GM12801 (cell line): ENCODE data around the gene BMPR1A.

Experiments
- CTCF ChIP-seq: IDR thresholded peaks from one replicate; pipeline ENCODE4 v1.5.1; 2011; ENCODE audit warnings: control low read depth; ENCODE audit not compliant: insufficient read length; ENCODE audit errors: extremely low read depth

Gene BMPR1A

GRCh38 chr10:86836044-86836443, 79.6 kb downstream of the BMPR1A start:
- TF ChIP-seq CTCF: no peak

GRCh38 chr10:86837663-86838062, 81.2 kb downstream of the BMPR1A start:
- TF ChIP-seq CTCF: no peak

- TF ChIP-seq CTCF: no peak
Observed at GRCh38 chr10:86840498-86840897, 84.1 kb downstream of the BMPR1A start.

- no peak for TF ChIP-seq CTCF
Observed at GRCh38 chr10:86846088-86846487, 89.7 kb downstream of the BMPR1A start.

GRCh38 chr10:86848747-86849146, 92.3 kb downstream of the BMPR1A start:
- TF ChIP-seq CTCF: no peak

- TF ChIP-seq CTCF: no peak
Observed at GRCh38 chr10:86849181-86849894, 92.9 kb downstream of the BMPR1A start.

- no peak for TF ChIP-seq CTCF
Observed at GRCh38 chr10:86850481-86850880, 94.1 kb downstream of the BMPR1A start.
